PC-9 (cell line): ENCODE measurements around the gene BAG1. TPM values are rescaled to one million over a fixed set of nuclear protein-coding genes. Genes with fewer than 3 reads are reported as not detected.

Source experiments
- BruUV-seq: library from RNA; stranded (reverse); fragments of 400-500 nt; replicated peaks from 2 replicates; lab custom pipeline; 2021; lab: Mats Ljungman, UMichigan
- CTCF ChIA-PET: fragments of 300-600 bp; sonication (Branson Sonifier 250); formaldehyde crosslinking; loops from one replicate; lab custom pipeline; 2022; ENCODE audit warnings: antibody characterized with exemption; lab: Charles Lee
- POLR2A ChIA-PET: fragments of 300-600 bp; sonication (Branson Sonifier 250); formaldehyde crosslinking; loops from one replicate; lab custom pipeline; 2022; ENCODE audit warnings: antibody characterized with exemption; ENCODE audit not compliant: unreplicated experiment; lab: Charles Lee
- DNase-seq, 2 experiments: peaks; one replicate each; pipeline versions ENCODE4 v3.0.0 to v3.0.0-alpha.2; 2015 to 2022; ENCODE audit warnings: mixed read lengths in 1 of 2
- H2AFZ ChIP-seq: fragments of 200-600 bp; sonication (generic); 2 replicates; pipeline ENCODE4 v1.8.1; 2017; ENCODE audit warnings: antibody characterized with exemption
- H3F3A ChIP-seq: fragments of 200-600 bp; sonication (generic); 2 replicates; pipeline ENCODE4 v1.8.1; 2017; ENCODE audit warnings: antibody characterized with exemption, mild to moderate bottlenecking, low read depth; ENCODE audit not compliant: insufficient read depth
- H3K27ac ChIP-seq: fragments of 200-600 bp; sonication (generic); 2 replicates; pipeline ENCODE4 v1.6.1; 2016; ENCODE audit warnings: mixed run types
- H3K27me3 ChIP-seq: fragments of 200-600 bp; sonication (generic); 2 replicates; pipeline ENCODE4 v1.6.1; 2016; ENCODE audit warnings: low read depth, mixed run types; ENCODE audit not compliant: insufficient read depth
- H3K36me3 ChIP-seq: fragments of 200-600 bp; sonication (generic); 2 replicates; pipeline ENCODE4 v1.6.1; 2016; ENCODE audit warnings: low read depth, mixed run types
- H3K4me1 ChIP-seq: fragments of 200-600 bp; sonication (generic); replicated peaks from 2 replicates; pipeline ENCODE4 v1.6.1; 2016; ENCODE audit warnings: mixed run types; ENCODE audit not compliant: insufficient read depth
- H3K4me2 ChIP-seq: fragments of 200-600 bp; sonication (generic); 2 replicates; pipeline ENCODE4 v1.6.1; 2017; ENCODE audit warnings: mixed run types
- H3K4me3 ChIP-seq: fragments of 200-600 bp; sonication (generic); 2 replicates; pipeline ENCODE4 v1.6.1; 2016; ENCODE audit warnings: mixed run types
- H3K79me2 ChIP-seq: fragments of 200-600 bp; sonication (generic); 2 replicates; pipeline ENCODE4 v1.6.1; 2017; ENCODE audit warnings: low read depth, mixed run types
- H3K9me2 ChIP-seq: fragments of 200-600 bp; sonication (generic); 2 replicates; pipeline ENCODE4 v1.8.1; 2017; ENCODE audit warnings: mild to moderate bottlenecking; ENCODE audit not compliant: insufficient read depth
- H3K9me3 ChIP-seq: fragments of 200-600 bp; sonication (generic); 2 replicates; pipeline ENCODE4 v1.8.1; 2016; ENCODE audit warnings: low read depth; ENCODE audit not compliant: insufficient read depth
- H4K20me1 ChIP-seq: fragments of 200-600 bp; sonication (generic); 2 replicates; pipeline ENCODE4 v1.8.1; 2017; ENCODE audit not compliant: insufficient read depth
- CTCF ChIP-seq: fragments of 200-600 bp; sonication (generic); conservative IDR thresholded peaks from 2 replicates; pipeline ENCODE4 v1.6.1; 2017; ENCODE audit warnings: mixed run types, antibody characterized with exemption, mild to moderate bottlenecking, moderate library complexity
- EZH2 ChIP-seq: fragments of 200-600 bp; sonication (generic); IDR thresholded peaks from 2 replicates; pipeline ENCODE4 v1.8.0; 2017; ENCODE audit warnings: antibody characterized with exemption, low read depth
- intact Hi-C: fragments of 100-400 bp; cut with micrococcal nuclease; formaldehyde crosslinking; loops from one replicate; pipeline ENCODE4 v1.10.0; 2022; ENCODE audit not compliant: unreplicated experiment
- total RNA-seq: library from RNA; stranded (reverse); gene quantifications from 2 replicates; pipeline ENCODE4 v1.2.3, GENCODE V29; 2021

The BAG1 gene
- total RNA-seq, 1 experiment from 2014 or later, result 21.9 TPM

GRCh38 chr9:33295571-33295970, 31.1 kb upstream of the BAG1 start:
- POLR2A ChIA-PET, result no interaction called here
- Histone ChIP-seq H3K79me2 (peaks cover 41% of the 10 kb centered on the region), H3K9me3 (no peaks in the 10 kb centered on the region), H3K27ac (no peak overlapping the region), H3K36me3 (no peaks in the 10 kb centered on the region), H3K4me1 (no peaks in the 10 kb centered on the region; the same call in 1 of the 2 replicates), H3F3A (peaks cover 2% of the 10 kb centered on the region; the same call in 1 of the 2 replicates), H3K4me3 (no peak overlapping the region), H3K27me3 (no peaks in the 10 kb centered on the region), H3K4me2 (no peak overlapping the region), H3K9me2 (no peaks in the 10 kb centered on the region), H4K20me1 (peaks cover 4% of the 10 kb centered on the region; the same call in 1 of the 2 replicates), H2AFZ (no peak overlapping the region)
- BruUV-seq, result no TSS peak
- TF ChIP-seq CTCF (no peak), EZH2 (no peak)
- intact Hi-C loops, result loop anchor here (10.0 kb wide), 1 partner anchor 79 kb away; no protein-coding TSS in a partner anchor
- no peak for DNase-seq
- CTCF ChIA-PET, result no interaction called here

DNA sequence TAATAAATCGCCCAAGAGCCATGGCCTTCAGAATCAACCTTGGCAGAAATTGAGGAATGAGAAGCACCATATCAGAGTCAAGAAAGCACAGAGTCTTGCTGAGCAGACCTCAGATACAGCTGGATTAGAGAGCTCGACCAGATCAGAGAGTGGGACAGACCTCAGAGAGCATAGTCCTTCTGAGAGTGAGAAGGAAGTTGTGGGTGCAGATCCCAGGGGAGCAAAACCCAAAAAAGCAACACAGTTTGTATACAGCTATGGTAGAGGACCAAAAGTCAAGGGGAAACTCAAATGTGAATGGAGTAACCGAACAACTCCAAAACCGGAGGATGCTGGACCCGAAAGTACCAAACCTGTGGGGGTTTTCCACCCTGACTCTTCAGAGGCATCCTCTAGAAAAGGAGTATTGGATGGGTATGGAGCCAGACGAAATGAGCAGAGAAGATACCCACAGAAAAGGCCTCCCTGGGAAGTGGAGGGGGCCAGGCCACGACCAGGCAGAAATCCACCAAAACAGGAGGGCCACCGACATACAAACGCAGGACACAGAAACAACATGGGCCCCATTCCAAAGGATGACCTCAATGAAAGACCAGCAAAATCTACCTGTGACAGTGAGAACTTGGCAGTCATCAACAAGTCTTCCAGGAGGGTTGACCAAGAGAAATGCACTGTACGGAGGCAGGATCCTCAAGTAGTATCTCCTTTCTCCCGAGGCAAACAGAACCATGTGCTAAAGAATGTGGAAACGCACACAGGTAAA, 30.3 kb upstream of the BAG1 start:
- no peak overlapping the region for H3K4me2 ChIP-seq

DNA sequence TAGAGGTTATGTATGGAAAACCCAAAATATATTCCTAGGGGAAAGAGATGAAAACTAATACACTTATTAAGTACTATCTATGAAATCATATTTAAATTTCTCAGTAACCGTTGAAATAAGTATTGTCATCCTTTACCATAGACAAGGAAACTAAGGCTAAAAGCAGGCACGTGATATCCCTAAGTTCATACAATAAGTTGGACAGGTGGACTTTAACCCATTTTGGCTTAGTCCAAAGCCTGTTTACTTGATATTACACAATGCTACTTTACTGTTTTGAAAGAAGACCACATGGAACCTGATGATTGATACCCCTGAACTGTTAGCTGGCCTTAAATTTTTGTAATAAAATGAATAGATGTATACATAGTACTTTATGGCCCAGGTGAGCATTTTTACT, 29.3 kb upstream of the BAG1 start:
- Histone ChIP-seq H2AFZ (no peak overlapping the region), H3K4me1 (no peaks in the 10 kb centered on the region; the same call in 1 of the 2 replicates), H3K9me3 (no peaks in the 10 kb centered on the region), H3K4me2 (no peak overlapping the region), H3K4me3 (no peak overlapping the region), H3K9me2 (no peaks in the 10 kb centered on the region), H3F3A (peaks cover 4% of the 10 kb centered on the region; the same call in 1 of the 2 replicates), H3K79me2 (peaks cover 41% of the 10 kb centered on the region), H4K20me1 (peaks cover 4% of the 10 kb centered on the region; the same call in 1 of the 2 replicates), H3K27me3 (no peaks in the 10 kb centered on the region), H3K27ac (no peak overlapping the region), H3K36me3 (no peaks in the 10 kb centered on the region)
- no TSS peak for BruUV-seq
- TF ChIP-seq CTCF, result no peak
- TF ChIP-seq EZH2, result no peak
- no peak for DNase-seq
- POLR2A ChIA-PET, result no interaction called here
- CTCF ChIA-PET, result no interaction called here
- intact Hi-C loops, result loop anchor here (10.0 kb wide), 1 partner anchor 81 kb away; no protein-coding TSS in a partner anchor

More for the DNA sequence above, 30.3 kb upstream of the BAG1 start:
- Histone ChIP-seq H3K9me2 (no peaks in the 10 kb centered on the region), H3K4me1 (no peaks in the 10 kb centered on the region; the same call in 1 of the 2 replicates), H3K9me3 (no peaks in the 10 kb centered on the region), H2AFZ (no peak overlapping the region), H3K79me2 (peaks cover 41% of the 10 kb centered on the region), H3K27ac (no peak overlapping the region), H3K4me3 (no peak overlapping the region), H3K27me3 (no peaks in the 10 kb centered on the region), H3K36me3 (no peaks in the 10 kb centered on the region), H3F3A (peaks cover 4% of the 10 kb centered on the region; the same call in 1 of the 2 replicates), H4K20me1 (peaks cover 4% of the 10 kb centered on the region; the same call in 1 of the 2 replicates)
- POLR2A ChIA-PET, result no interaction called here
- BruUV-seq, result no TSS peak
- intact Hi-C loops, result loop anchor here (10.0 kb wide), 1 partner anchor 80 kb away; no protein-coding TSS in a partner anchor
- DNase-seq, result no peak
- TF ChIP-seq CTCF (no peak), EZH2 (no peak)
- CTCF ChIA-PET, result no interaction called here
